Prostate gland (tissue), 2 donors: ENCODE results near the gene NCOA1. TPM values are rescaled to one million over a fixed set of nuclear protein-coding genes. Genes with fewer than 3 reads are reported as not detected.

Experiments
- DNase-seq: peaks from one replicate; pipeline ENCODE4 v3.0.0-alpha.2; 2019; ENCODE audit warnings: low spot score
- H3K27ac ChIP-seq, 2 donors: fragments of 200-600 bp; sonication (generic); 2 replicates each; pipeline ENCODE4 v1.5.1; 2017 to 2019
- H3K27me3 ChIP-seq: fragments of 200-600 bp; sonication (generic); replicated peaks from 2 replicates; pipeline ENCODE4 v1.5.1; 2019; ENCODE audit not compliant: insufficient read depth
- H3K36me3 ChIP-seq, 2 donors: fragments of 200-600 bp; sonication (generic); 1 replicate in 1 of 2; 2 replicates in 1 of 2; pipeline versions ENCODE4 v1.5.1 to v1.8.1; 2017 to 2019
- H3K4me1 ChIP-seq: fragments of 200-600 bp; sonication (generic); replicated peaks from 2 replicates; pipeline ENCODE4 v1.5.1; 2019
- H3K4me3 ChIP-seq, 2 donors: fragments of 200-600 bp; sonication (generic); 2 replicates each; pipeline ENCODE4 v1.5.1; 2017 to 2019
- H3K9me3 ChIP-seq: fragments of 200-600 bp; sonication (generic); 2 replicates; pipeline ENCODE4 v1.5.1; 2017
- POLR2A ChIP-seq: fragments of 450-650 bp; IDR thresholded peaks from one replicate; pipeline ENCODE4 v1.6.1; 2016; ENCODE audit warnings: antibody characterized with exemption, mild to moderate bottlenecking
- POLR2AphosphoS5 ChIP-seq: sonication (generic); formaldehyde crosslinking; IDR thresholded peaks from one replicate; pipeline ENCODE4 v1.6.1; 2017; ENCODE audit warnings: antibody characterized with exemption
- WGBS: methylation state at CpG from one replicate; pipeline ENCODE4 v1.1.5; 2018; 5-methylcytosine and 5-hydroxymethylcytosine counted together
- intact Hi-C: fragments of 100-400 bp; cut with DNase I; formaldehyde crosslinking; loops from one replicate; pipeline ENCODE4 v1.14.2; 2022
- total RNA-seq, 2 donors: library from RNA; depleted of rRNA; stranded (reverse); fragments of >200 nt; gene quantifications; one replicate each; pipeline ENCODE4 v1.1.0, GENCODE V29; 2016
- TF ChIP-seq, protein P1 (sequence below), 4 experiments: fragments of 200-600 bp in 2 of 4; fragments of 450-650 bp in 2 of 4; sonication (generic) in 2 of 4; IDR thresholded peaks; 1 replicate in 3 of 4; 2 replicates in 1 of 4; pipeline ENCODE4 v1.5.1; 2016 to 2019; ENCODE audit warnings: antibody characterized with exemption in 4 of 4, mild to moderate bottlenecking in 2 of 4, moderate library complexity in 2 of 4

NCOA1 gene
- total RNA-seq, 2 donors from 2014 or later = 24.9 to 72.4 TPM

DNA sequence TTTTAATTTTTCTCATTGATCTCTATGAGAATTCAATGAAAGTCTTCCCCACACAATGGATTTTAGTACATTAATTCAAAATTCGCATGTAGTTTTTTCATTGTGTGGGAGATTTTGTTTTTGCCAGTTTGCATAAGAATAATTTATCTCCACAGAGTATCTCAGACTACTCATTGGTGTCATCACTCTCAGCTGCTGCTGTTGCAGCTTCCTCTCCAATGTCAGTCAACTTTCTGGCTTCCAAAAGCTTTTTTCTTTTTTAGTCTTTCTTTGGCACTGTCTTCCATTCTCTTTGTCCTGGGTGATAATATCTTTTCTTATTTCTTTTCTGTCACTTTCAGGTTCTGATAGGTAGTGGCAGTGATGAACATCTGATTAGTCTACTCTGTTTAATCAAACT lies 251.7 kb downstream of the NCOA1 start:
- Histone ChIP-seq H3K4me3 (no peak overlapping the region), H3K9me3 (no peaks in the 10 kb centered on the region), H3K36me3 (no peaks in the 10 kb centered on the region), H3K4me1 (no peaks in the 10 kb centered on the region), H3K27me3 (no peaks in the 10 kb centered on the region), H3K27ac (no peak overlapping the region)
- no peak for TF ChIP-seq POLR2A
- TF ChIP-seq, protein P1, sequence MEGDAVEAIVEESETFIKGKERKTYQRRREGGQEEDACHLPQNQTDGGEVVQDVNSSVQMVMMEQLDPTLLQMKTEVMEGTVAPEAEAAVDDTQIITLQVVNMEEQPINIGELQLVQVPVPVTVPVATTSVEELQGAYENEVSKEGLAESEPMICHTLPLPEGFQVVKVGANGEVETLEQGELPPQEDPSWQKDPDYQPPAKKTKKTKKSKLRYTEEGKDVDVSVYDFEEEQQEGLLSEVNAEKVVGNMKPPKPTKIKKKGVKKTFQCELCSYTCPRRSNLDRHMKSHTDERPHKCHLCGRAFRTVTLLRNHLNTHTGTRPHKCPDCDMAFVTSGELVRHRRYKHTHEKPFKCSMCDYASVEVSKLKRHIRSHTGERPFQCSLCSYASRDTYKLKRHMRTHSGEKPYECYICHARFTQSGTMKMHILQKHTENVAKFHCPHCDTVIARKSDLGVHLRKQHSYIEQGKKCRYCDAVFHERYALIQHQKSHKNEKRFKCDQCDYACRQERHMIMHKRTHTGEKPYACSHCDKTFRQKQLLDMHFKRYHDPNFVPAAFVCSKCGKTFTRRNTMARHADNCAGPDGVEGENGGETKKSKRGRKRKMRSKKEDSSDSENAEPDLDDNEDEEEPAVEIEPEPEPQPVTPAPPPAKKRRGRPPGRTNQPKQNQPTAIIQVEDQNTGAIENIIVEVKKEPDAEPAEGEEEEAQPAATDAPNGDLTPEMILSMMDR (IDR thresholded peaks at IDR 0.05) = no peak
- TF ChIP-seq POLR2AphosphoS5 = no peak
- no peak for DNase-seq
- WGBS = 74% methylated on average over 1 of the region's 1 CpG
- intact Hi-C loops = no loop called here

DNA sequence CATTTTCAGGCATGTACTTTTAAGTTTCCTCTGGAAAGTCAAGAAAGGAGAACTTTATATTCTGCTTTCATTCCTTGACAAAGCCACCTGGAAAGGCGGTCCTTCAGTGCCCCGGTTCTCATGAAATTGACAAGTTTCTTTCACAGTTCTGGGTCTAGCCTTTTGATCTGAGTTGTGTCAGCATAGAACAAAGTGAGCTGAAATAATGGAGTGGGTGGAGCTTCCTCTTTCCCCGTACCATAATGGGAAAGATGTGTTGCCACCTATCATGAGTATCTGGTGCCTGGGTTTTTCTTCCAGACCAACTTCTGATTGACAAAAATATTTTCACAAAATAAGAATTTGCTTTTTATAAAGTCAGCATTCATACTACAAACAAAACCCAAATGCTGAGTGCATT lies 252.9 kb downstream of the NCOA1 start:
- WGBS = 60% methylated on average over 3 of the region's 3 CpGs
- no peaks in the 10 kb centered on the region for H3K27me3 ChIP-seq
- H3K4me1 ChIP-seq = no peaks in the 10 kb centered on the region
- no peak overlapping the region for H3K27ac ChIP-seq
- no peak for DNase-seq
- no peaks in the 10 kb centered on the region for H3K9me3 ChIP-seq
- intact Hi-C loops = no loop called here
- H3K4me3 ChIP-seq = no peak overlapping the region
- no peak for TF ChIP-seq POLR2AphosphoS5
- TF ChIP-seq POLR2A = no peak
- TF ChIP-seq, protein P1 (IDR thresholded peaks at IDR 0.05) = no peak
- H3K36me3 ChIP-seq = no peaks in the 10 kb centered on the region

DNA sequence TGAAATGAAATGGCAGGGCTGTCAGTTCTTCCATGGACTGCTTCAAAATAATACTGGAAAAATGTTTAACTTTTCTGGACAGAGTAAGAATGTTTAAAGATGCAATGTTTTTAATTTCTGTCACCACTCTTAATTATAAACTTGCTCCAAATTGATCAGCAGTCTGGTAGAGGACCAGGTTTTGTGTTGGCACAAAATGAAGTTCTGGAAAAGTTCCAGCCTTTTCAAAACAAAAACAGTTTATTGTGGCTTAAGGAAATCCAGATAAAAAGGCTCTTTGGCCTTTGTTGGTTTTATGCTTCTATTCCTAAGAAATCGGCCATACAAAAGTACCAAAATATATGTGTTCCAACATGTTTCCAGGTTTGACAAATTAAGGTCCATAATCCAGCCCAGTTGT lies 253.3 kb downstream of the NCOA1 start:
- H3K27ac ChIP-seq = no peak overlapping the region
- no peak for TF ChIP-seq POLR2AphosphoS5
- TF ChIP-seq, protein P1 (IDR thresholded peaks at IDR 0.05) = no peak
- TF ChIP-seq POLR2A = no peak
- no peak for DNase-seq
- H3K27me3 ChIP-seq = no peaks in the 10 kb centered on the region
- no peaks in the 10 kb centered on the region for H3K9me3 ChIP-seq
- intact Hi-C loops = no loop called here
- H3K4me1 ChIP-seq = no peaks in the 10 kb centered on the region
- H3K4me3 ChIP-seq = no peak overlapping the region
- H3K36me3 ChIP-seq = no peaks in the 10 kb centered on the region
- 37% methylated on average over 1 of the region's 1 CpG for WGBS

DNA sequence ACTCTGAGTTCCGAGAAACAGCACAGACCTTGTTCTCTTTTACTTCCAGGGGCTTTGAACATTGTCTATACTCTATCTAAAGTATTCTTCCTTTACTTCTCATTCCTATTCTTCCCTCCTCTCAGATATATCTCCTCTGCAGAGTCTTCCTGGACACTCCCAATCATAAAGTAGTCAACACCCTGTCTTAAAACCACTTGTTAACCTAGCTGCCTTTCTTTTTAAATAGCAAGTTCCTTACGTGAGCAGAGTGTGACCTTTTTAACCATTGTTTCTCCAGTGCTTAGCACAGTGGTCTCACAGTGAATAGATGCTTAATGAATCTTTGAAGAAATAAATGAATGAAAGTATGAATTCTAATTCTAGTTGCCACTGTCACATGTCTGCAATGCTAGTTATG lies 254.8 kb downstream of the NCOA1 start:
- intact Hi-C loops = no loop called here
- H3K4me3 ChIP-seq = no peak overlapping the region
- no peaks in the 10 kb centered on the region for H3K4me1 ChIP-seq
- WGBS = 46% methylated on average over 2 of the region's 2 CpGs
- no peak overlapping the region for H3K27ac ChIP-seq
- H3K36me3 ChIP-seq = no peaks in the 10 kb centered on the region
- no peak for DNase-seq
- H3K9me3 ChIP-seq = no peaks in the 10 kb centered on the region
- no peaks in the 10 kb centered on the region for H3K27me3 ChIP-seq
- TF ChIP-seq POLR2A (no peak), POLR2AphosphoS5 (no peak)
- TF ChIP-seq, protein P1 (IDR thresholded peaks at IDR 0.05) = no peak

DNA sequence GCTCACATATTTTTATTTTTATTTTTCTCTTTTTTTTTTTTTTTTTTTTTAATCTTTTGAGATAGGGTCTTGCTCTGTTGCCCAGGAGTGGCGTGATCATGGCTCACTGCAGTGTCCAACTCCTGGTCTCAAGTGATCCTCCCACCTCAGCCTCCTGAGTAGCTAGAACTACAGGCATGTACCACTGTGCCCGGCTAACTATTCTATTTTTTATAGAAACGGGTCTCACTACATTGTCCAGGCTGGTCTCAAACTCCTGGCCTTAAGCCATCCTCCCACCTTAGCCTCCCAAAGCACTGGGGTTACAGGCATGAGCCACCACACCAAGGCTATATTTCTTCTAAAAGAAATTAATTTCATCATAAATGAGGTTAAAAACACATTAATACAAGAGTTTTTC lies 256.2 kb downstream of the NCOA1 start:
- no peak for DNase-seq
- Histone ChIP-seq H3K27ac (no peak overlapping the region), H3K4me3 (no peak overlapping the region), H3K36me3 (no peaks in the 10 kb centered on the region), H3K4me1 (no peaks in the 10 kb centered on the region), H3K27me3 (no peaks in the 10 kb centered on the region), H3K9me3 (no peaks in the 10 kb centered on the region)
- TF ChIP-seq, protein P1 (IDR thresholded peaks at IDR 0.05) = no peak
- intact Hi-C loops = no loop called here
- WGBS = 91% methylated on average over 3 of the region's 3 CpGs
